ENCODE measurements around the gene CAB39L.

CAB39L gene

DNA sequence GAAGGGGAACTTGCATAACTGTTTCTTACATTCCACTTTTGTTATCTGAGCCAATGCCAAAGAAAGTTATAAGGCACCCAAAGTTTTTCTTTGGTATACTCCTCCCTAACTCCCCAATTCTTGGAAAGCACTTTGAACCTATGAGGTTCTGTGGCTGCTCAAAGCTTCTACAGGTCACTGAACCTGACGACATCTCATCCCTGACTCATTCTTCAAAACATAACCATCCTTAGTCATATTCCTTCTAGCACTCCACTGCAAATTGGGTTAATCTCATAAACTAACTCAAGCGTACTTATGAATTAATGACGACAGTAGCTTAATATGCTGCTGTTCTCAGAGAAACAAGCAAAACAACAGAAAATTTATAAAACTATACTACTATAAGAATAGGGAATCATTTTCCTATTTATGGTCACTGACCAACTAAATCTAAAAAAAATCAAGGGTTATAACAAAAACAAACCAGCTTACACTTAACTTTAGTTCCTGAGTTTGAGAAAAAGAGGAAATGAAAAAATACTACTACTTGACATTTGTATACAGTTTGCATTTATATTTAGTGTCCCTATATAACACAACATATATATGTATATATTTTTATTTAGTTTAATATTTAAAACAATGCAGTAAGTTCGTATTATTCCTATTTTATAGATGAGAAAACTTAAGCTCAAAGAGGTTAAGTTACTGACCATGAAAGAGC lies 69.1 kb downstream of the CAB39L start:
- peak; percentile 61 for DNase-seq (ENCODE audit: low read depth)
- in situ Hi-C loops (cut with HindIII; ENCODE audit: low sequenced_read_pairs) = no loop called here
- no peak overlapping the region for H3K4me3 ChIP-seq (ENCODE audit: low read depth, low read length)
- TF ChIP-seq, protein P1, sequence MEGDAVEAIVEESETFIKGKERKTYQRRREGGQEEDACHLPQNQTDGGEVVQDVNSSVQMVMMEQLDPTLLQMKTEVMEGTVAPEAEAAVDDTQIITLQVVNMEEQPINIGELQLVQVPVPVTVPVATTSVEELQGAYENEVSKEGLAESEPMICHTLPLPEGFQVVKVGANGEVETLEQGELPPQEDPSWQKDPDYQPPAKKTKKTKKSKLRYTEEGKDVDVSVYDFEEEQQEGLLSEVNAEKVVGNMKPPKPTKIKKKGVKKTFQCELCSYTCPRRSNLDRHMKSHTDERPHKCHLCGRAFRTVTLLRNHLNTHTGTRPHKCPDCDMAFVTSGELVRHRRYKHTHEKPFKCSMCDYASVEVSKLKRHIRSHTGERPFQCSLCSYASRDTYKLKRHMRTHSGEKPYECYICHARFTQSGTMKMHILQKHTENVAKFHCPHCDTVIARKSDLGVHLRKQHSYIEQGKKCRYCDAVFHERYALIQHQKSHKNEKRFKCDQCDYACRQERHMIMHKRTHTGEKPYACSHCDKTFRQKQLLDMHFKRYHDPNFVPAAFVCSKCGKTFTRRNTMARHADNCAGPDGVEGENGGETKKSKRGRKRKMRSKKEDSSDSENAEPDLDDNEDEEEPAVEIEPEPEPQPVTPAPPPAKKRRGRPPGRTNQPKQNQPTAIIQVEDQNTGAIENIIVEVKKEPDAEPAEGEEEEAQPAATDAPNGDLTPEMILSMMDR (IDR thresholded peaks at IDR 0.05; ENCODE audit: low read depth, low read length, missing control alignments) = no peak

DNA sequence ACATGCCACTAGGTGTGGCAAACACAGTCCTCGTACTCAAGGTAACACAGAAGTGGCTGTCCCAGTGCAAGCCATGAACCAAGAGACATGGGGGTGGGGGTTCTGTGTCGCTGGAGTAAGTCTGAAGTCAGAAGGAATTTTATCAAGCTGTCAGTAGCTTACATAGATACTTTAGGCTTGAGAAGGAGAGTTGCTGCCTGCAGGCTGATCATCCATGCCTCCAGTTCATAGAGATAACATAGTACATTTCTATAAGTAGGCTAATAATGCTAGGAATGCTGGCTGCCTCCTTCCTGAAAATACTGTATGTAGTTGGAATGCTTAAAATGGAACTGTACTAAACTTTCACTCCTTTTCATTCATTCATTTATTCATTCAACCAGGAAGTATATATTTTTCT lies 70.1 kb downstream of the CAB39L start:
- TF ChIP-seq, protein P1 (IDR thresholded peaks at IDR 0.05; ENCODE audit: low read depth, low read length, missing control alignments) = no peak
- in situ Hi-C loops (cut with HindIII; ENCODE audit: low sequenced_read_pairs) = no loop called here
- DNase-seq (ENCODE audit: low read depth) = no peak
- no peak overlapping the region for H3K4me3 ChIP-seq (ENCODE audit: low read depth, low read length)

DNA sequence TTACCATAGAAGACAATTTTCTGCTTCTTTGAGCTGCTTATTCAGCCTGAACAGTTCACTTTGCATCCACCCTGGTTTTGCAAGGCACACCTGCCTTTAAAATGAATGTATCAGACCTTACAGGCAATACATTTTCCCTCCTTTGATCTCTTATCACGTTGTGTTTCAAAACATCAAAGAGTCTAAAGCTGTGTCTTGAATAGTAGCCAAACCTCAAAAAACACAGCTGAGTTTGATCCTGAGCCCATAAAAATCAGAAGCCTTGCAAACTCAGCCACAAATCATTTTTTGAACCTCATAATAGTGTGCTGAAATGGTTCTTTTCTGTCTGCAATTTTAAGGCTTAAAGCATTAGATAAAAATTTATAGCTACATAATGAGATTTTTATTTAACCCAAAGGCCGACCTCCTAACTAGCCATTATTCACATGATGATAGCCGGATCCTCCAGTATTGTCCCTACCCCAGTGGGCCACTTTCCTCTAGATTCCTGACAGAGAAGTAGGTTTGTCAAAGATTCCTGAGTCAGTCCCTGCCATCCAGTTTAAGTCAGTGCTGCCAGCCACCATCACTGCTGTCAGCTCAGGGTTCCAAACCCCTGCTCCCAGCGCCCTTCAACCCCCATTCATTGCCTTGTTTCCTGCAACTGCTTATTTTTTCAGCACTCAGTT lies 71.8 kb downstream of the CAB39L start:
- TF ChIP-seq, protein P1 (IDR thresholded peaks at IDR 0.05; ENCODE audit: low read depth, low read length, missing control alignments) = no peak
- H3K4me3 ChIP-seq (ENCODE audit: low read depth, low read length) = no peak overlapping the region
- in situ Hi-C loops (cut with HindIII; ENCODE audit: low sequenced_read_pairs) = no loop called here
- DNase-seq (ENCODE audit: low read depth) = peak; percentile 60

- TF ChIP-seq, protein P1 (IDR thresholded peaks at IDR 0.05; ENCODE audit: low read depth, low read length, missing control alignments) = no peak
- no peak overlapping the region for H3K4me3 ChIP-seq (ENCODE audit: low read depth, low read length)
- in situ Hi-C loops (cut with HindIII; ENCODE audit: low sequenced_read_pairs) = no loop called here
- DNase-seq (ENCODE audit: low read depth) = no peak
Measured at GRCh38 chr13:49370371-49370770, 73.5 kb downstream of the CAB39L start.

DNA sequence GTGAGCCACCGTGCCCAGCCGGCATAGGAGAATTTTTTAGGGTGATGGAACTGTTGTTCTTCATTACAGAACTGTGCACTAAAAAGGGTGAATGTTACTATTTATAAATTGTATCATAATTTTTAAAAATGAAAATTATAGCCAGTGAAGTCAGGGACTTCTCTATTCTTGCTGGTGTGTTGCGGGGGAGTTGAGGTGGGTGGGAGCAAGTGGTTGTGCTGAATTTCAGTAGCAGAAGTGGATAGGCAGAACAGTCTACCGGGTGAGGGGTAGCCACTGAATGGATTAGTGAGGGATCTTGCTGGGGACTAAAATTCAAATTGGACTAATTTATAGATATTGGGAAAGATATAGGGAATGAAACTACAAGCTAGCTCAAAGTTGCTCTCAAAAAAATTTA lies 74.0 kb downstream of the CAB39L start:
- TF ChIP-seq, protein P1 (IDR thresholded peaks at IDR 0.05; ENCODE audit: low read depth, low read length, missing control alignments) = no peak
- H3K4me3 ChIP-seq (ENCODE audit: low read depth, low read length) = no peak overlapping the region
- no peak for DNase-seq (ENCODE audit: low read depth)
- in situ Hi-C loops (cut with HindIII; ENCODE audit: low sequenced_read_pairs) = no loop called here

GRCh38 chr13:49368688-49369087 lies 75.2 kb downstream of the CAB39L start:
- H3K4me3 ChIP-seq (ENCODE audit: low read depth, low read length) = no peak overlapping the region
- in situ Hi-C loops (cut with HindIII; ENCODE audit: low sequenced_read_pairs) = no loop called here
- DNase-seq (ENCODE audit: low read depth) = no peak
- TF ChIP-seq, protein P1 (IDR thresholded peaks at IDR 0.05; ENCODE audit: low read depth, low read length, missing control alignments) = no peak

Measured in astrocyte of the cerebellum (primary cell).